ENCODE measurements around the gene MACO1.
"Not testable (repeated sequence)": the region's sequence is repeated elsewhere in the genome, so short reads cannot be mapped to it uniquely, and the experiment has no call there.

The MACO1 gene

DNA sequence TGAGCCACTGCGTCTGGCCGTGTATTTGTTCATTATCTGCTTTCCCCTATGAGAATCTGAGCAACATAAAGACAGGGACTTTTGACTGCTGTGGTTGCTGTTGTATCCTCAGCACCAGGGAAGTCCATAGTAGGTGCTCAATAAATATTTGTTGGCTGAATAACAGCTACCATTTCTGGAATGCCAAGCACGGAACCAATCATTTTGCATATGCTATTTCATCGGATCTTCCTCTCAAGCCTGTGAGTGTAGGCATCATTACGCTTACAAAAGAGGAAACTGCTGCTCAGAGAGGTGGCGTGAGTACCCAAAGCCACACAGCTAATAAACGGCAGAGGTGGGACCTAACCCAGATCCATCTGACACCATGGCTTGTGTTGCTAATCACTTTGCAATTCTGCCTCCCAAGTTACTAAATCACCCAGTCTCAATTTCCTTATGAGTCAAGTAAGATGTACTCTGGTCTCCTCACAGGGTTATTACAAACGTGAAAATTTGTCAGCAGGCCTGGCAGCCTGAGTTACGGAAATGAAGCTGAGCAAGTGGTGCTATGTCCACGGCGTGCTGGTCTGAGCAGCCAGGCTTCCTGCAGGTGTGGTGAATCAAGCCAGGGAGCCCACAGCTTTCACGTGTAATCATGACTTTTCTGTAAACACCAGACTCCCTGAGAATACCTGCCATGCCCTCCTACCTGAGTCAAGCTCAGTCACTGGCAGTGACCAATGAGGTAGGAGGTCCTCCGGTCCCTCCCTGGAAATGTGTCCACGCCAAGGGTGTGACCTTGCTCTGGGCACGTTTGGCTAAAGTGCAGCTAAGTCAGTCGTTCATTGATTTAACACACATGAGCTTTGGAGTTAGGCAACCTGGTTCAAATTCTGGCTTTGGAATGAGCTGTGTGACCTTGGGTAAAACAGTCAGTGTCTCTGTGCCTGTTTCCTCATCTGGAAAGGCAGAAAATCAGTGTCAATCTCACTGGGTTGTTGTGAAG is 5.3 kb upstream of the MACO1 start:
- no peak for DNase-seq (ENCODE audit: low read depth in 2 of 2)

DNA sequence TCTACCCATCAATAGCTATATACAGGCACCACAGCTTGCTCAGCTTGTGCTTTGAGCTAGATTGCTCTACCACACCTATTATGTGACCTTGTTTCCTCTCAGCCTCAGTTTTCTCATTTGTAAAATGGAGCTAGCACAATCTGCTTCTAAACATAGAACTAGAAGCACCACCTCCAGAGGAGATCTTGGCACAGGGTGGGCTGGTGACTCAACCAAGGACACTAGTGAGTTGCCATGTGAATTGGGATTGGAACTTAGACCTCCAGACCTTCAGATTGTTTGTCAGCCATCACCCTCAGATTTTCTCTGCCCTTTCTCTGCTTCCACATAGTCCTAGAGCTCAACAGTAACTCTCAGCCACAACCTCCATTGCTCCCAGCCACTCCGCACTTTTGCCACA is 3.0 kb upstream of the MACO1 start:
- DNase-seq (ENCODE audit: low read depth in 2 of 2): no peak

DNA sequence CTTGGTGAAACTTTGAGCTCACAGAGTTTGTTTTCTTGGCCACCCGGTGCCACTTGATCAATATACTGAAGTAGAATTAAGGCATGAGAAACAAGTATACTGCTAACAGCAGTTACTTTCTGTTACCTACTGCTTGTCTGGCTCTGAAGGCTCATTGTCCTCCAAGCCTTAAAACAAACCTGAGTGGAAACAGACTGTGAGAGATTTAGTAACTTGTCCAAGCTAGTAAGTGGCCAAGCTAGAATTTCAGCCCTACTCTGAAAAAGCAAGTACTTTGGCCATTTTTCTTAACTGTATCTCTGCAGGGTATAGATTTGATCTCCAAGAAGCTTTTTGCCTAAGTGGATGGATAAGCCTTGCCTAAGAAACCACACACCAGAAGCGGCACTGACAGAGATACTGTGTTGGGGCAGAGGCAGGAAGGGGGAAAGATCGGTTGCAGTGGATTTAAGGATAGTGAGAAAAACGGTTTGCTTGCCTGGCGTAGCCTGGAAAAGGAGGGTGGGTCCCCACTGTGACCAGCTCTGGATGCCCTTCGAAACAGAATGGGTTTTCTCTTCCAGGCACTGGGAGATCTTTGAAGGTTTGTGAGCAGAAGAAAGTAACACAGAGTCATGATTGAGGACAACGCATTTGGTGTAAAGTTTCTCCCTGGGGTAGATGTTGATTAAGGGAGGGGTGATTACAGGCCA is 2.1 kb upstream of the MACO1 start:
- DNase-seq (ENCODE audit: low read depth in 2 of 2): no peak

- peak in 1 of 2 donors; percentile 6 for DNase-seq (ENCODE audit: low read depth in 2 of 2)
Observed at GRCh38 chr1:25430967-25431881, 527 bp downstream of the MACO1 start.

- no peak for DNase-seq (ENCODE audit: low read depth in 2 of 2)
Observed at GRCh38 chr1:25431955-25432719, 1.4 kb downstream of the MACO1 start.

DNA sequence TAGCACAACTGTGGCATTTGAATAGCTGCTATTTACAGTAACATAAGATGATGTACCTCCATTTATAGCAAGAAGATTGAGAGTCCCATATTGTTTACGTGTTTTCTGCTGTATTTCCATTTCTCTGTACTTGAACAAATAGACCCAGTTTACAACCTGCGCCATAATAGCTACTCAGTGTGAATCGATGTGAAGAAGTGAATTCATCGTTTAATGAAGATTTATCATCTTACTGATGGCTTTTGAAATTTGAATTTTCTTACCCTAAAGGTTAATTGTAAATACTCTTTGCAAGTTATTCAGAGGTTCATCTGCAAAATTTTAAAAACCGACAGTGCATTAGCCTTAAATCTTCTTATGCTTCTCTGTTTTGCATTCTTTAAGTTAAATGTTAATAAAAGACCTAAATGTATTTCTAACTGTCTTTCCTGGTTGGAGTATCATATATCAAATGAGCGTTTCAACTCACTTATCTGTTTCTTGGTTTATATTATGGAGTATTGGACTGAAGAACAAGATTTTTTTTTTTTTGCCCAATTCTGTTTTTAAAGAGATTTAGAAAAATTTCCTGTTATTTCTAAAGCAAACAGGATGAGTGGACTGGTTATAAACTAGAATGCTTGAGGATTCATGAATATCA is 2.2 kb downstream of the MACO1 start:
- DNase-seq (ENCODE audit: low read depth in 2 of 2): no peak

DNA sequence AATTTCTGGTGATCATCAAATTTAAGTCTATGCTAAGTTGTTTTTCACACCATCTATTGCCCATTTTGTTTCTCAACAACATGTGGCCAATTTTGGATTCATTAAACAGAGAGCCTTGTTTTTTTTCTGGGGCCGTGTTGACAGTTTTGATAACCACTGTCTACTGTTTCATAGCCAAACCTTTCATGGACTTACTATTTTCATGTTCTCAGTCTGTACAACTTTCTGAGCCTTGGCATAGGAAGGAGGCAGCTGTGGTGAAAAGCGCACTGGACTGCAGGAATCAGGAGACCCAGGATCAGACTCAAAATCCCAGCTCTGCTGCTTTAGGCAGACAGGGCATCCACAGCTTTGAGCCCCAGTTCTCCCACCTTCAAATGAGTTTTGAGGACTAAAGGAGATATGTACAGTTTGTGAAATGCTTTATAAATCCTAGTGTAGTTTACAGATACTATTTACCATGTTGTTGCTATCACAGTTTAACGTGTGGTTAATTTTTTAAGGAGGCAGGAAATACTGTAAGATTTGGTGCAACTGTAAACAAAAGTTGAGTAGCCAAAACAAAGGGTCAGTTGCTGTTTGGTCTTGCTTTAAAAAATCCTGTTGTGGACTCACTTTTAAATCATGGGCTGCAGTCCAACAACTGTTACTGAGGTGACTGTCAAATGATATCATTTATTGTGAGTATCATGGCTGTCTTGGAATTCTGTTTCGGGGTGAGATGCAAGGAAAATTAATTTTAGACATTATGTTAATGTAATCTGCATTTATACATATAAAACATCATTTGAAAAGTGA is 2.9 kb downstream of the MACO1 start:
- no peak for DNase-seq (ENCODE audit: low read depth in 2 of 2)

GRCh38 chr1:25435397-25436108 is 4.9 kb downstream of the MACO1 start:
- DNase-seq (ENCODE audit: low read depth in 2 of 2): no peak

- no peak for DNase-seq (ENCODE audit: low read depth in 2 of 2)
Observed at GRCh38 chr1:25437672-25438071, 7.0 kb downstream of the MACO1 start.

GRCh38 chr1:25439287-25439686 is 8.6 kb downstream of the MACO1 start:
- no peak for DNase-seq (ENCODE audit: low read depth in 2 of 2)

GRCh38 chr1:25442178-25442577 is 11.5 kb downstream of the MACO1 start:
- DNase-seq (ENCODE audit: low read depth in 2 of 2): no peak

- DNase-seq (ENCODE audit: low read depth in 2 of 2): no peak
Observed at GRCh38 chr1:25443030-25443699, 12.5 kb downstream of the MACO1 start.

DNA sequence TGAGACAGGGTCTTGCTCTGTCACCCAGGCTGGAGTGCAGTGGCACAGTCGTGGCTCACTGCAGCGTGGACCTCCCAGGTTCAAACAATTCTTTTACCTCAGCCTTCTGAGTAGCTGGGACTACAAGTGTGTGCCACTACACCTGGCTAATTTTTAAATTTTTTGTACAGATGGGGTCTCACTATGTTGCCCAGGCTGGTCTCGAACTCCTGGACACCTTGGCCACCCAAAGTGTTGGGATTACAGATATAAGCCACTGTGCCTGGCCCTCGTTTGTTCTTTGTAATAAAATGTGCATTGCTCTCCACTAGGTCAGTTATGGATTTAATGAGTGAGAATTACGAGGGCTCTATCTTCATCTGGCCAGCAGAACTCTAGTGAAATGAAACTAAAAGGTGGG is 13.9 kb downstream of the MACO1 start:
- DNase-seq (ENCODE audit: low read depth in 2 of 2): not testable (repeated sequence)

GRCh38 chr1:25445993-25446538 is 15.4 kb downstream of the MACO1 start:
- DNase-seq (ENCODE audit: low read depth in 2 of 2): no peak

DNA sequence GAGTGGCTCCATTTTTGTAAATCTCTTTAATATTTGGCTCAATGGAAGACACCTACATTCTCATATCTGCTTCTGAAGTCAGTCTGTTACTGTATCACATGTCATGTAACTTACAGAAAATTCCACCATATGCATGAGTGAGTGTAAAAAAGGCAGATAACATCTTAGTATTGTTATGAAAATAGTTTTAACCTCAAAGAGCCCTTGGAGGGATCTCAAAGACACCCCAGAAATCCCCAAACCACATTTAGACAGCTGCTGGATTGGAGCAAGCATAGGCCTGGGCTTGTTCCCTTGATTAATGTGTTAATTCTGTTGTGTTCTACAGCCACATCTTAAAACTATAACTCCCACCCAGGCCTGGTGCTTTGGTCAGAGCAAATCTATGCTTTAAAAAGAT is 16.9 kb downstream of the MACO1 start:
- DNase-seq (ENCODE audit: low read depth in 2 of 2): no peak

DNA sequence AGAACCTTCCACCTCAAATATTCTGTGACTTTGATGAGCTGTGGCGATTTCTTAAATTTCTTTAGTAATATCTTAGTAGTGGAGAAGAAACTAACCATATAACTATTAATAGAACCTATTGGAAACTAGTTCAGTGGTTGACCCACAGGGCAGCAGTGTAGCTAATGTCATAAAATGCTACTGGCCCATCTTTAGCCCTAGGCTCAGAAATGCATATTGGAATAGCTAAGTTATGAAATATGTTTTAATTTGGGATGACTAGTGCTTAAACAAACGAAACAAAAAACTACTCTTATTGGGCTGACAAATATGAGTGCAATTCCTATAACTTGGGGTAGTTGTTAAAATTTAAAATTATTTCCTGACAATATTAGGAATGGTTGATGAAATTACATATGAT is 20.2 kb downstream of the MACO1 start:
- no peak for DNase-seq (ENCODE audit: low read depth in 2 of 2)

GRCh38 chr1:25451908-25452307 is 21.2 kb downstream of the MACO1 start:
- DNase-seq (ENCODE audit: low read depth in 2 of 2): no peak

- no peak for DNase-seq (ENCODE audit: low read depth in 2 of 2)
Observed at GRCh38 chr1:25456502-25456901, 25.8 kb downstream of the MACO1 start.

Measured in stimulated activated CD8-positive, alpha-beta memory T cell treated with anti-CD3 and anti-CD28 coated beads, Interleukin-7, amount 100 ng/mL, for 4 hours (primary cell).